Measurements from ENCODE around the gene ZNF579.

ZNF579 gene

DNA sequence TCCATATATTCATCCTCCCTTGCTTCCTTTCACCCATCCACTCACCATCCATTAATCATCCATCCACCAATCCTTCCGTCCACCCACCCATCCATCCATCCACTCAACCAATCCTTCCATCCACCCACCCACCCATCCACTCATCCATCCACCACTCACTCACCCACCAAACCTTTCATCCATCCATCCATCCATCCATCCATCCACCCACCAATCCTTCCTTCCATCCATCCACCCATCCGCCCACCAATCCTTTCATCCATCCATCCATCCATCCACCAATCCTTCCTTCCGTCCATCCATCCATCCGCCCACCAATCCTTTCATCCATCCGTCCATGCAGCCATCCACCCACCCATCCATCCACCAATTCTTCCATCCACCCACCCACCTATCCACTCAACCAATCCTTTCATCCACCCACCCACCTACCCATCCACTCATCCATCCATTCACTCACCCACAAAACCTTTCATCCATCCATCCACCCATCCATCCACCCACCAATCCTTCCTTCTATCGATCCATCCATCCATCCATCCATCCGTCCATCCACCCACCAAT lies 38.3 kb downstream of the ZNF579 start:
- TF ChIP-seq, protein P1, sequence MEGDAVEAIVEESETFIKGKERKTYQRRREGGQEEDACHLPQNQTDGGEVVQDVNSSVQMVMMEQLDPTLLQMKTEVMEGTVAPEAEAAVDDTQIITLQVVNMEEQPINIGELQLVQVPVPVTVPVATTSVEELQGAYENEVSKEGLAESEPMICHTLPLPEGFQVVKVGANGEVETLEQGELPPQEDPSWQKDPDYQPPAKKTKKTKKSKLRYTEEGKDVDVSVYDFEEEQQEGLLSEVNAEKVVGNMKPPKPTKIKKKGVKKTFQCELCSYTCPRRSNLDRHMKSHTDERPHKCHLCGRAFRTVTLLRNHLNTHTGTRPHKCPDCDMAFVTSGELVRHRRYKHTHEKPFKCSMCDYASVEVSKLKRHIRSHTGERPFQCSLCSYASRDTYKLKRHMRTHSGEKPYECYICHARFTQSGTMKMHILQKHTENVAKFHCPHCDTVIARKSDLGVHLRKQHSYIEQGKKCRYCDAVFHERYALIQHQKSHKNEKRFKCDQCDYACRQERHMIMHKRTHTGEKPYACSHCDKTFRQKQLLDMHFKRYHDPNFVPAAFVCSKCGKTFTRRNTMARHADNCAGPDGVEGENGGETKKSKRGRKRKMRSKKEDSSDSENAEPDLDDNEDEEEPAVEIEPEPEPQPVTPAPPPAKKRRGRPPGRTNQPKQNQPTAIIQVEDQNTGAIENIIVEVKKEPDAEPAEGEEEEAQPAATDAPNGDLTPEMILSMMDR (conservative IDR thresholded peaks at IDR 0.05; ENCODE audit: low read depth, low read length): no peak
- Histone ChIP-seq H3K27ac (no peak overlapping the region), H3K4me3 (IDR thresholded peaks at IDR 0.05; ENCODE audit: insufficient read depth, low read depth, low read length) (no peak overlapping the region)

DNA sequence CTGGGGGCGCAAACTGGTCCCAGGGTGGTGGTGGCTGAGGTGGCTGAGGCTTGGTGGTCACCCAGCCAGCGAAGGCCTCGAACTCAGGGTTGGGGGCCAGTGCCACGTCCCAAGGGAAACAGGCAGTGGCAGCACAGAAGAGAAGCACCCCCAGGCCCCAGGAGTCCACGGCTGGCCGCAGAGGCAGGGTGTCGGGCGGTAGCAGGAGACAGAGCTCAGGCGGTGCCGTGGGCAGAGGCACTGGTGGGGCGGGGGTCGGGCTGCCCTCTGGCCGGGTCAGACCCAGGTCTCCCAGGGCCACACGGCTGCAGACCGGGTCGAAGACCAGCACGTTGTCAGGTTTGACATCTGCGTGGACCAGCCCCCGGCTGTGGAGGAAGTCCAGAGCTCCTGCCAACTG lies 39.6 kb downstream of the ZNF579 start:
- Histone ChIP-seq H3K4me3 (IDR thresholded peaks at IDR 0.05; ENCODE audit: insufficient read depth, low read depth, low read length) (no peak overlapping the region), H4K20me1 (ENCODE audit: insufficient read depth) (no peaks in the 10 kb centered on the region), H3K79me2 (ENCODE audit: insufficient read depth, low read depth) (no peaks in the 10 kb centered on the region), H3K27me3 (ENCODE audit: insufficient read depth, low read depth) (peaks cover 39% of the 10 kb centered on the region; the same call in 1 of the 2 replicates), H3K4me1 (ENCODE audit: low read depth, poor library complexity, severe bottlenecking) (no peaks in the 10 kb centered on the region), H2AFZ (ENCODE audit: low read depth) (no peak overlapping the region), H3K27ac (no peak overlapping the region), H3K9ac (no peak overlapping the region), H3K4me2 (no peak overlapping the region), H3K36me3 (ENCODE audit: insufficient read depth) (no peaks in the 10 kb centered on the region)
- TF ChIP-seq, protein P1 (conservative IDR thresholded peaks at IDR 0.05; ENCODE audit: low read depth, low read length): no peak

More for the DNA sequence above, 38.3 kb downstream of the ZNF579 start:
- Histone ChIP-seq H4K20me1 (ENCODE audit: insufficient read depth) (no peaks in the 10 kb centered on the region), H2AFZ (ENCODE audit: low read depth) (no peak overlapping the region), H3K27me3 (ENCODE audit: insufficient read depth, low read depth) (peaks cover 52% of the 10 kb centered on the region), H3K9ac (no peak overlapping the region), H3K36me3 (ENCODE audit: insufficient read depth) (no peaks in the 10 kb centered on the region), H3K4me1 (ENCODE audit: low read depth, poor library complexity, severe bottlenecking) (no peaks in the 10 kb centered on the region), H3K79me2 (ENCODE audit: insufficient read depth, low read depth) (no peaks in the 10 kb centered on the region), H3K4me2 (no peak overlapping the region)

DNA sequence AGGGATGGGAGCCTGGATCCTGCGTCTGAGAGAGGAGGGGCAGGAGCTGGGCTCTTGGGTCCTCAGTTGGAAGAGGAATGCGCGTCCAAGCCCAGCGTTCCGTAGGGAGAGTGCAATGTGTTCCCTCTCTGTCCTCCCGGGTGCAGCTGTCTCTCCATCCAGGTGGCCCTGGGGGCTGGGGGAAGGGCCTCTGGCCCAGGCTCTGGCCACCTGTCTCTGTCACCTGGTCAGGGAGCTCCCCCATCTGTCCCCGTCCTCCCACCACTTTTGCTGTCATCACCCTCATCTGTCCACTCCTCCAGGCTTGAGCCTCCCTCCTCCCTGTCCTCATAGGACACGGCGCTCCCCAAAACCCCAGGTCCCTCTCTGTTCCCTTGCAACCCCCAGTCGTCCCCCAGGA lies 40.0 kb downstream of the ZNF579 start:
- Histone ChIP-seq H3K79me2 (ENCODE audit: insufficient read depth, low read depth) (no peaks in the 10 kb centered on the region), H3K4me3 (IDR thresholded peaks at IDR 0.05; ENCODE audit: insufficient read depth, low read depth, low read length) (no peak overlapping the region), H3K36me3 (ENCODE audit: insufficient read depth) (no peaks in the 10 kb centered on the region), H3K27me3 (ENCODE audit: insufficient read depth, low read depth) (peaks cover 34% of the 10 kb centered on the region; the same call in 1 of the 2 replicates), H3K4me1 (ENCODE audit: low read depth, poor library complexity, severe bottlenecking) (no peaks in the 10 kb centered on the region), H2AFZ (ENCODE audit: low read depth) (no peak overlapping the region), H3K9ac (no peak overlapping the region), H4K20me1 (ENCODE audit: insufficient read depth) (no peaks in the 10 kb centered on the region), H3K4me2 (no peak overlapping the region), H3K27ac (no peak overlapping the region)
- TF ChIP-seq, protein P1 (conservative IDR thresholded peaks at IDR 0.05; ENCODE audit: low read depth, low read length): no peak

DNA sequence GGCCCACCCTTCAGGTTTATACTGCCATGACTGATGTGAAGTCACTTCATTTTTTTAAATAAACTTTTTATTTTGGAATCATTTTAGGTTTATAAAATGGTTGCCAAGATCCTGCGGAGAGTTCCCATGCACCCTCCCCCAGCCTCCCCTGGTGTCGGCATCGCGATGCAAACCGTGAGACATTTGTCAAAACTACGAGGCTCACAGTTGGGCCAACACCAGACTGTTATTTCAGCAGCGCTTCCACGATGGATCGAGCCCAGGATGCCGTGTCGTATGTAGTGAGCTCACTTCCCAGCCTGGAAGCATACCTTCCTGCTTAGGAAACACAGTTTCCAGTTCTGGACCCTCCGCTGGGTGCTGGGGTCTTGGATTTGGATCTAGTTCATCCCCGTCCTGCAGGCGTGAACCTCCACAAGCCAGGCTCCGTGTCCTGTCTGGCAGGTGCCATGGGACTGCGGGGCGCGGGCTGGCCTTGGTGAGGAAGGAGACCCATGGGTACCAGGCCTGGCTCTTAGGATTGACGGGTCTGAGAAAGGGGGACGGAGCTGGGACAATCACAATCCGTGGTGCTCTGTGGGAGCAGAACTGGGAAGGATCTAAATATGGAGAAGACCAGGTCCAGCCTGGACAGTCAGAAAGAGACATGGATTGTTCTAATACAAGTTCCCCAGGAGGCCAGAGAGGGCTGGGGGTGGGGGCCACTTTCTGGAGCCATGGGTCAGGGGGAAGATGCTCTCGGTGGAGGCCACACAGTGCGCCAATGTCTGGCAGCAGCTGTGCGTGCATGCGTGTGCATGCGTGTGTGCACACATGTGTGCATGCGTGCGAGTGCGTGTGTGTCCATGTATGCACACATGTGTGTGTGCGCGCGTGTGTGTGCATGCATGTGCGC lies 41.3 kb downstream of the ZNF579 start:
- Histone ChIP-seq H3K4me1 (ENCODE audit: low read depth, poor library complexity, severe bottlenecking) (no peaks in the 10 kb centered on the region), H3K27ac (no peak overlapping the region), H2AFZ (ENCODE audit: low read depth) (no peak overlapping the region), H3K4me2 (no peak overlapping the region), H3K79me2 (ENCODE audit: insufficient read depth, low read depth) (no peaks in the 10 kb centered on the region), H3K27me3 (ENCODE audit: insufficient read depth, low read depth) (peaks cover 26% of the 10 kb centered on the region; the same call in 1 of the 2 replicates), H3K36me3 (ENCODE audit: insufficient read depth) (no peaks in the 10 kb centered on the region), H3K9ac (no peak overlapping the region), H3K4me3 (IDR thresholded peaks at IDR 0.05; ENCODE audit: insufficient read depth, low read depth, low read length) (no peak overlapping the region), H4K20me1 (ENCODE audit: insufficient read depth) (no peaks in the 10 kb centered on the region)
- TF ChIP-seq, protein P1 (conservative IDR thresholded peaks at IDR 0.05; ENCODE audit: low read depth, low read length): no peak
